MM.1S (cell line): ENCODE data around the gene ACSM5.

Experiments used
- DNase-seq: peaks from one replicate; pipeline ENCODE4 v3.0.0-alpha.2; 2015
- H2AFZ ChIP-seq: fragments of 300-600 bp; sonication (generic); 2 replicates; pipeline ENCODE4 v1.6.0; 2016; ENCODE audit warnings: antibody characterized with exemption, low read length
- H3F3A ChIP-seq: fragments of 300-600 bp; sonication (generic); 2 replicates; pipeline ENCODE4 v1.6.1; 2016; ENCODE audit warnings: mild to moderate bottlenecking, antibody characterized with exemption, low read length, moderate library complexity, mixed read lengths; ENCODE audit not compliant: insufficient read depth
- H3K27ac ChIP-seq: fragments of 300-600 bp; sonication (generic); 2 replicates; pipeline ENCODE4 v1.5.1; 2016; ENCODE audit warnings: mild to moderate bottlenecking, low read length
- H3K27me3 ChIP-seq: fragments of 300-600 bp; sonication (generic); replicated peaks from 2 replicates; pipeline ENCODE4 v1.6.0; 2016; ENCODE audit warnings: low read length; ENCODE audit not compliant: insufficient read depth
- H3K36me3 ChIP-seq: fragments of 300-600 bp; sonication (generic); replicated peaks from 2 replicates; pipeline ENCODE4 v1.6.1; 2016; ENCODE audit warnings: mild to moderate bottlenecking, low read length, mixed read lengths; ENCODE audit not compliant: insufficient read depth
- H3K4me1 ChIP-seq: fragments of 300-600 bp; sonication (generic); 2 replicates; pipeline ENCODE4 v1.6.1; 2016; ENCODE audit warnings: low read length, mixed read lengths
- H3K4me2 ChIP-seq: fragments of 300-600 bp; sonication (generic); 2 replicates; pipeline ENCODE4 v1.6.0; 2016; ENCODE audit warnings: low read depth, low read length
- H3K4me3 ChIP-seq: fragments of 300-600 bp; sonication (generic); 2 replicates; pipeline ENCODE4 v1.5.1; 2016; ENCODE audit warnings: low read length, mixed read lengths
- H3K79me2 ChIP-seq: fragments of 300-600 bp; sonication (generic); 2 replicates; pipeline ENCODE4 v1.6.1; 2016; ENCODE audit warnings: mixed run types, low read length, mixed read lengths
- H3K9ac ChIP-seq: fragments of 300-600 bp; sonication (generic); 2 replicates; pipeline ENCODE4 v1.6.1; 2016; ENCODE audit warnings: low read length, mixed read lengths
- H3K9me2 ChIP-seq: fragments of 300-600 bp; sonication (generic); replicated peaks from 2 replicates; pipeline ENCODE4 v1.6.1; 2016; ENCODE audit warnings: mild to moderate bottlenecking, low read length, mixed read lengths; ENCODE audit not compliant: insufficient read depth
- H3K9me3 ChIP-seq: fragments of 300-600 bp; sonication (generic); replicated peaks from 2 replicates; pipeline ENCODE4 v1.6.1; 2016; ENCODE audit warnings: mild to moderate bottlenecking, low read length, mixed read lengths; ENCODE audit not compliant: insufficient read depth
- H4K20me1 ChIP-seq: fragments of 300-600 bp; sonication (generic); 2 replicates; pipeline ENCODE4 v1.6.1; 2016; ENCODE audit warnings: mild to moderate bottlenecking, low read length, moderate library complexity, mixed read lengths; ENCODE audit not compliant: insufficient read depth
- EZH2 ChIP-seq: fragments of 300-600 bp; sonication (generic); optimal IDR thresholded peaks from 2 replicates; pipeline ENCODE3; 2017; ENCODE audit warnings: low read depth, mild to moderate bottlenecking, antibody characterized with exemption, low read length, mixed read lengths
- EZH2phosphoT487 ChIP-seq: fragments of 300-600 bp; sonication (generic); IDR thresholded peaks from 2 replicates; pipeline ENCODE4 v1.6.1; 2018; ENCODE audit warnings: antibody characterized with exemption, low read length
- TF ChIP-seq, protein P1 (sequence below): fragments of 300-600 bp; sonication (generic); IDR thresholded peaks from 2 replicates; pipeline ENCODE4 v1.5.1; 2016; ENCODE audit warnings: antibody characterized with exemption, low read length, mixed read lengths

The ACSM5 gene

GRCh38 chr16:20383106-20384029 lies 26.0 kb upstream of the ACSM5 start:
- Histone ChIP-seq H3F3A (no peaks in the 10 kb centered on the region), H3K4me1 (no peaks in the 10 kb centered on the region), H3K79me2 (no peaks in the 10 kb centered on the region), H2AFZ (no peak overlapping the region), H3K9me2 (no peaks in the 10 kb centered on the region), H3K9me3 (no peaks in the 10 kb centered on the region), H3K27ac (no peak overlapping the region), H3K36me3 (no peaks in the 10 kb centered on the region), H4K20me1 (no peaks in the 10 kb centered on the region), H3K4me3 (no peak overlapping the region), H3K4me2 (no peak overlapping the region), H3K27me3 (no peaks in the 10 kb centered on the region), H3K9ac (no peak overlapping the region)
- TF ChIP-seq, protein P1, sequence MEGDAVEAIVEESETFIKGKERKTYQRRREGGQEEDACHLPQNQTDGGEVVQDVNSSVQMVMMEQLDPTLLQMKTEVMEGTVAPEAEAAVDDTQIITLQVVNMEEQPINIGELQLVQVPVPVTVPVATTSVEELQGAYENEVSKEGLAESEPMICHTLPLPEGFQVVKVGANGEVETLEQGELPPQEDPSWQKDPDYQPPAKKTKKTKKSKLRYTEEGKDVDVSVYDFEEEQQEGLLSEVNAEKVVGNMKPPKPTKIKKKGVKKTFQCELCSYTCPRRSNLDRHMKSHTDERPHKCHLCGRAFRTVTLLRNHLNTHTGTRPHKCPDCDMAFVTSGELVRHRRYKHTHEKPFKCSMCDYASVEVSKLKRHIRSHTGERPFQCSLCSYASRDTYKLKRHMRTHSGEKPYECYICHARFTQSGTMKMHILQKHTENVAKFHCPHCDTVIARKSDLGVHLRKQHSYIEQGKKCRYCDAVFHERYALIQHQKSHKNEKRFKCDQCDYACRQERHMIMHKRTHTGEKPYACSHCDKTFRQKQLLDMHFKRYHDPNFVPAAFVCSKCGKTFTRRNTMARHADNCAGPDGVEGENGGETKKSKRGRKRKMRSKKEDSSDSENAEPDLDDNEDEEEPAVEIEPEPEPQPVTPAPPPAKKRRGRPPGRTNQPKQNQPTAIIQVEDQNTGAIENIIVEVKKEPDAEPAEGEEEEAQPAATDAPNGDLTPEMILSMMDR: peak; percentile 70
- no peak for TF ChIP-seq EZH2phosphoT487
- TF ChIP-seq EZH2: no peak
- peak; percentile 59 for DNase-seq

GRCh38 chr16:20385844-20386832 lies 23.2 kb upstream of the ACSM5 start:
- H3K9ac ChIP-seq: no peak overlapping the region
- peak; percentile 42 for DNase-seq
- H3K4me2 ChIP-seq: no peak overlapping the region
- no peaks in the 10 kb centered on the region for H3K9me3 ChIP-seq
- H3K27ac ChIP-seq: no peak overlapping the region
- no peaks in the 10 kb centered on the region for H3K27me3 ChIP-seq
- no peaks in the 10 kb centered on the region for H3K4me1 ChIP-seq
- H3F3A ChIP-seq: no peaks in the 10 kb centered on the region
- no peaks in the 10 kb centered on the region for H3K9me2 ChIP-seq
- no peaks in the 10 kb centered on the region for H3K79me2 ChIP-seq
- H3K36me3 ChIP-seq: no peaks in the 10 kb centered on the region
- H3K4me3 ChIP-seq: no peak overlapping the region
- H2AFZ ChIP-seq: no peak overlapping the region
- no peaks in the 10 kb centered on the region for H4K20me1 ChIP-seq
- TF ChIP-seq EZH2phosphoT487 (no peak), EZH2 (no peak)
- TF ChIP-seq, protein P1: peak; percentile 78

- H3K9me3 ChIP-seq: no peaks in the 10 kb centered on the region
- H3K4me1 ChIP-seq: no peaks in the 10 kb centered on the region
- no peak overlapping the region for H2AFZ ChIP-seq
- no peak overlapping the region for H3K4me3 ChIP-seq
- no peak overlapping the region for H3K4me2 ChIP-seq
- H3K27ac ChIP-seq: no peak overlapping the region
- no peak overlapping the region for H3K9ac ChIP-seq
- no peak for DNase-seq
- no peaks in the 10 kb centered on the region for H3F3A ChIP-seq
- no peaks in the 10 kb centered on the region for H4K20me1 ChIP-seq
- H3K36me3 ChIP-seq: no peaks in the 10 kb centered on the region
- no peaks in the 10 kb centered on the region for H3K9me2 ChIP-seq
- H3K79me2 ChIP-seq: no peaks in the 10 kb centered on the region
- H3K27me3 ChIP-seq: no peaks in the 10 kb centered on the region
- TF ChIP-seq EZH2phosphoT487 (no peak), EZH2 (no peak)
- TF ChIP-seq, protein P1: no peak
These were observed 21.4 kb upstream of the ACSM5 start for GRCh38 chr16:20387978-20388377.
